Keratinocyte (primary cell): ENCODE results near the gene ATP5MC2. TPM values are rescaled to one million over a fixed set of nuclear protein-coding genes. Genes with fewer than 3 reads are reported as not detected.
"Not testable (repeated sequence)": the region's sequence is repeated elsewhere in the genome, so short reads cannot be mapped to it uniquely, and the experiment has no call there.

Source experiments
- DNase-seq: peaks from one replicate; pipeline ENCODE4 v3.0.0-alpha.2; 2011; ENCODE audit warnings: low read depth, missing footprints, low spot score
- FAIRE-seq: peaks from 2 replicates; lab custom pipeline; 2011; peaks lifted over from hg19 to GRCh38; lab: Jason Lieb, UNC
- H2AFZ ChIP-seq: 2 replicates; pipeline ENCODE4 v1.6.0; 2012; ENCODE audit warnings: low read length, control low read depth, inconsistent platforms; ENCODE audit not compliant: control insufficient read depth
- H3K27ac ChIP-seq: 2 replicates; pipeline ENCODE4 v1.5.1; 2011; ENCODE audit warnings: low read length; ENCODE audit not compliant: control insufficient read depth, insufficient read depth
- H3K27me3 ChIP-seq: 3 replicates; pipeline ENCODE4 v1.6.0; 2011; ENCODE audit warnings: low read length; ENCODE audit not compliant: control insufficient read depth, insufficient read depth; ENCODE audit errors: extremely low read depth
- H3K36me3 ChIP-seq, 2 experiments: 2 replicates in 1 of 2; 3 replicates in 1 of 2; pipeline ENCODE4 v1.5.1; 2011; ENCODE audit warnings: low read length in 2 of 2, mild to moderate bottlenecking in 1 of 2; ENCODE audit not compliant: control insufficient read depth in 2 of 2, insufficient read depth in 2 of 2; ENCODE audit errors: extremely low read depth in 1 of 2
- H3K4me1 ChIP-seq: 3 replicates; pipeline ENCODE4 v1.5.1; 2011; ENCODE audit warnings: low read length; ENCODE audit not compliant: control insufficient read depth, insufficient read depth; ENCODE audit errors: extremely low read depth
- H3K4me2 ChIP-seq: 3 replicates; pipeline ENCODE4 v1.6.0; 2011; ENCODE audit warnings: low read depth, low read length; ENCODE audit not compliant: control insufficient read depth, insufficient read depth; ENCODE audit errors: extremely low read depth
- H3K4me3 ChIP-seq, 3 experiments: fragments of 200-600 bp in 1 of 3; sonication (generic) in 1 of 3; 2 replicates in 2 of 3; 3 replicates in 1 of 3; pipeline ENCODE4 v1.5.1; 2011 to 2016; ENCODE audit warnings: low read length in 3 of 3, mild to moderate bottlenecking in 3 of 3, control low read depth in 2 of 3, inconsistent platforms in 1 of 3, low read depth in 1 of 3, mixed read lengths in 1 of 3, mixed run types in 1 of 3, moderate library complexity in 1 of 3; ENCODE audit not compliant: control insufficient read depth in 2 of 3, insufficient read depth in 2 of 3; ENCODE audit errors: extremely low read depth in 1 of 3
- H3K79me2 ChIP-seq: 2 replicates; pipeline ENCODE4 v1.6.0; 2012; ENCODE audit warnings: low read length; ENCODE audit not compliant: control insufficient read depth, insufficient read depth
- H3K9ac ChIP-seq: 3 replicates; pipeline ENCODE4 v1.6.0; 2011; ENCODE audit warnings: low read length; ENCODE audit not compliant: control insufficient read depth, insufficient read depth; ENCODE audit errors: extremely low read depth
- H3K9me1 ChIP-seq: 3 replicates; pipeline ENCODE4 v1.6.0; 2011; ENCODE audit warnings: low read length; ENCODE audit not compliant: control insufficient read depth, insufficient read depth; ENCODE audit errors: extremely low read depth
- H3K9me3 ChIP-seq: 2 replicates; pipeline ENCODE4 v1.5.1; 2012; ENCODE audit warnings: low read depth, low read length; ENCODE audit not compliant: control insufficient read depth
- H4K20me1 ChIP-seq: 3 replicates; pipeline ENCODE4 v1.6.0; 2011; ENCODE audit warnings: low read length; ENCODE audit not compliant: control insufficient read depth, insufficient read depth; ENCODE audit errors: extremely low read depth
- EZH2 ChIP-seq: IDR thresholded peaks from one replicate; pipeline ENCODE4 v1.6.1; 2012; ENCODE audit warnings: inconsistent platforms, mild to moderate bottlenecking, low read length, moderate library complexity
- dilution Hi-C: fragments of 300-500 bp; cut with MboI; formaldehyde crosslinking; loops from one replicate; pipeline ENCODE4 v1.7.0; 2020; ENCODE audit warnings: low sequenced_read_pairs; ENCODE audit not compliant: extremely low pct_ligation_motif_present
- polyA plus RNA-seq, 5 experiments: library from polyadenylated mRNA; depleted of rRNA in 3 of 5; stranded (reverse) in 3 of 5; stranded (forward) in 1 of 5; unstranded in 1 of 5; fragments of >200 nt; gene quantifications; 1 replicate in 1 of 5; 2 replicates in 3 of 5; 3 replicates in 1 of 5; pipeline versions ENCODE4 v1.2.1 to v1.2.3, GENCODE V29; 2011 to 2012; ENCODE audit warnings: missing spikeins in 2 of 5, low read depth in 1 of 5, low replicate concordance in 1 of 5
- TF ChIP-seq, protein P1 (sequence below), 3 experiments: IDR thresholded peaks in 1 of 3; conservative IDR thresholded peaks in 1 of 3; optimal IDR thresholded peaks in 1 of 3; 2 replicates in 2 of 3; 3 replicates in 1 of 3; pipeline versions ENCODE3 to v1.5.1; 2011; ENCODE audit warnings: low read length in 3 of 3, mild to moderate bottlenecking in 3 of 3, moderate library complexity in 2 of 3, control low read depth in 1 of 3, inconsistent platforms in 1 of 3; ENCODE audit not compliant: insufficient read depth in 2 of 3; ENCODE audit errors: extremely low read depth in 1 of 3

ATP5MC2 gene
- polyA plus RNA-seq, 1 donor (not counting 4 experiments of a cell fraction or from before 2014, with no cell fraction given), result 138 TPM

GRCh38 chr12:53651737-53652136, 24.1 kb downstream of the ATP5MC2 start:
- FAIRE-seq, result no peak
- Histone ChIP-seq H3K36me3 (no peaks in the 10 kb centered on the region), H3K4me2 (no peak overlapping the region), H3K4me1 (no peaks in the 10 kb centered on the region), H3K9me3 (no peaks in the 10 kb centered on the region), H3K4me3 (no peak overlapping the region), H3K79me2 (no peaks in the 10 kb centered on the region), H3K27ac (no peak overlapping the region), H4K20me1 (no peaks in the 10 kb centered on the region), H2AFZ (no peak overlapping the region), H3K9me1 (no peaks in the 10 kb centered on the region), H3K27me3 (no peaks in the 10 kb centered on the region), H3K9ac (no peak overlapping the region)
- DNase-seq, result no peak
- dilution Hi-C loops, result no loop called here
- no peak for TF ChIP-seq EZH2
- TF ChIP-seq, protein P1, sequence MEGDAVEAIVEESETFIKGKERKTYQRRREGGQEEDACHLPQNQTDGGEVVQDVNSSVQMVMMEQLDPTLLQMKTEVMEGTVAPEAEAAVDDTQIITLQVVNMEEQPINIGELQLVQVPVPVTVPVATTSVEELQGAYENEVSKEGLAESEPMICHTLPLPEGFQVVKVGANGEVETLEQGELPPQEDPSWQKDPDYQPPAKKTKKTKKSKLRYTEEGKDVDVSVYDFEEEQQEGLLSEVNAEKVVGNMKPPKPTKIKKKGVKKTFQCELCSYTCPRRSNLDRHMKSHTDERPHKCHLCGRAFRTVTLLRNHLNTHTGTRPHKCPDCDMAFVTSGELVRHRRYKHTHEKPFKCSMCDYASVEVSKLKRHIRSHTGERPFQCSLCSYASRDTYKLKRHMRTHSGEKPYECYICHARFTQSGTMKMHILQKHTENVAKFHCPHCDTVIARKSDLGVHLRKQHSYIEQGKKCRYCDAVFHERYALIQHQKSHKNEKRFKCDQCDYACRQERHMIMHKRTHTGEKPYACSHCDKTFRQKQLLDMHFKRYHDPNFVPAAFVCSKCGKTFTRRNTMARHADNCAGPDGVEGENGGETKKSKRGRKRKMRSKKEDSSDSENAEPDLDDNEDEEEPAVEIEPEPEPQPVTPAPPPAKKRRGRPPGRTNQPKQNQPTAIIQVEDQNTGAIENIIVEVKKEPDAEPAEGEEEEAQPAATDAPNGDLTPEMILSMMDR (optimal IDR thresholded peaks at IDR 0.05 in 1 of 3, IDR thresholded peaks at IDR 0.05 in 1 of 3, conservative IDR thresholded peaks at IDR 0.05 in 1 of 3; ENCODE audit: extremely low read depth in 1 of 3, insufficient read depth in 2 of 3, low read length in 3 of 3), result no peak

DNA sequence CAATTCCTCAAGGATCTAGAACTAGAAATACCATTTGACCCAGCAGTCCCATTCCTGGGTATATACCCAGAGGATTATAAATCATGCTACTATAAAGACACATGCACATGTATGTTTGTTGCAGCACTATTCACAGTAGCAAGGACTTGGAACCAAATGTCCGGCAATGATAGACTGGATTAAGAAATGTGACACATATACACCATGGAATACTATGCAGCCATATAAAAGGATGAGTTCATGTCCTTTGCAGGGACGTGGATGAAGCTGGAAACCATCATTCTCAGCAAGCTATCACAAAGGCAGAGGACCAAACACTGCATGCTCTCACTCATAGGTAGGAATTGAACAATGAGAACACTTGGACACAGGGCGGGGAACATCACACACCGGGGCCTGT, 29.6 kb downstream of the ATP5MC2 start:
- FAIRE-seq, H3K9me3 ChIP-seq, H3K79me2 ChIP-seq, H3K4me2 ChIP-seq, dilution Hi-C loops, H2AFZ ChIP-seq, H3K9ac ChIP-seq, H3K27ac ChIP-seq, H3K36me3 ChIP-seq, H3K9me1 ChIP-seq, H3K4me3 ChIP-seq, DNase-seq, H3K27me3 ChIP-seq, H3K4me1 ChIP-seq, H4K20me1 ChIP-seq: not testable (repeated sequence)

GRCh38 chr12:53645165-53645564, 30.7 kb downstream of the ATP5MC2 start:
- no peaks in the 10 kb centered on the region for H3K9me1 ChIP-seq
- dilution Hi-C loops, result no loop called here
- no peak overlapping the region for H3K9ac ChIP-seq
- no peaks in the 10 kb centered on the region for H3K79me2 ChIP-seq
- no peak for DNase-seq
- no peak overlapping the region for H3K4me3 ChIP-seq
- peaks cover 5% of the 10 kb centered on the region for H3K4me1 ChIP-seq
- H3K27me3 ChIP-seq, result no peaks in the 10 kb centered on the region
- no peaks in the 10 kb centered on the region for H3K9me3 ChIP-seq
- no peaks in the 10 kb centered on the region for H3K36me3 ChIP-seq
- H2AFZ ChIP-seq, result no peak overlapping the region
- TF ChIP-seq, protein P1 (optimal IDR thresholded peaks at IDR 0.05 in 1 of 3, IDR thresholded peaks at IDR 0.05 in 1 of 3, conservative IDR thresholded peaks at IDR 0.05 in 1 of 3; ENCODE audit: extremely low read depth in 1 of 3, insufficient read depth in 2 of 3, low read length in 3 of 3), result no peak
- TF ChIP-seq EZH2, result no peak
- no peak overlapping the region for H3K4me2 ChIP-seq
- no peak overlapping the region for H3K27ac ChIP-seq
- H4K20me1 ChIP-seq, result no peaks in the 10 kb centered on the region
- FAIRE-seq, result no peak
